Epithelial cell of esophagus (primary cell): ENCODE data around the gene MED23.

Experiments used
- DNase-seq: peaks from one replicate; pipeline ENCODE4 v3.0.0; 2010; ENCODE audit warnings: low read depth
- H3K4me3 ChIP-seq: 2 replicates; pipeline ENCODE4 v1.5.1; 2011; ENCODE audit warnings: mild to moderate bottlenecking, low read length, control low read depth
- TF ChIP-seq, protein P1 (sequence below): IDR thresholded peaks from 2 replicates; pipeline ENCODE4 v1.5.1; 2011; ENCODE audit warnings: low read depth, mild to moderate bottlenecking, low read length, control low read depth, inconsistent platforms; ENCODE audit not compliant: insufficient read depth; ENCODE audit errors: missing control alignments

MED23 gene

GRCh38 chr6:131627724-131628682 is at the start of gene MED23:
Gene MED23, minus strand, starts transcription at chr6:131628242. Its CDS starts 193 bp downstream, at chr6:131628049.
- peak; percentile 98 for DNase-seq
- H3K4me3 ChIP-seq, result peak within 1 kb of the TSS; percentile 82
- TF ChIP-seq, protein P1, sequence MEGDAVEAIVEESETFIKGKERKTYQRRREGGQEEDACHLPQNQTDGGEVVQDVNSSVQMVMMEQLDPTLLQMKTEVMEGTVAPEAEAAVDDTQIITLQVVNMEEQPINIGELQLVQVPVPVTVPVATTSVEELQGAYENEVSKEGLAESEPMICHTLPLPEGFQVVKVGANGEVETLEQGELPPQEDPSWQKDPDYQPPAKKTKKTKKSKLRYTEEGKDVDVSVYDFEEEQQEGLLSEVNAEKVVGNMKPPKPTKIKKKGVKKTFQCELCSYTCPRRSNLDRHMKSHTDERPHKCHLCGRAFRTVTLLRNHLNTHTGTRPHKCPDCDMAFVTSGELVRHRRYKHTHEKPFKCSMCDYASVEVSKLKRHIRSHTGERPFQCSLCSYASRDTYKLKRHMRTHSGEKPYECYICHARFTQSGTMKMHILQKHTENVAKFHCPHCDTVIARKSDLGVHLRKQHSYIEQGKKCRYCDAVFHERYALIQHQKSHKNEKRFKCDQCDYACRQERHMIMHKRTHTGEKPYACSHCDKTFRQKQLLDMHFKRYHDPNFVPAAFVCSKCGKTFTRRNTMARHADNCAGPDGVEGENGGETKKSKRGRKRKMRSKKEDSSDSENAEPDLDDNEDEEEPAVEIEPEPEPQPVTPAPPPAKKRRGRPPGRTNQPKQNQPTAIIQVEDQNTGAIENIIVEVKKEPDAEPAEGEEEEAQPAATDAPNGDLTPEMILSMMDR, result peak; percentile 92

DNA sequence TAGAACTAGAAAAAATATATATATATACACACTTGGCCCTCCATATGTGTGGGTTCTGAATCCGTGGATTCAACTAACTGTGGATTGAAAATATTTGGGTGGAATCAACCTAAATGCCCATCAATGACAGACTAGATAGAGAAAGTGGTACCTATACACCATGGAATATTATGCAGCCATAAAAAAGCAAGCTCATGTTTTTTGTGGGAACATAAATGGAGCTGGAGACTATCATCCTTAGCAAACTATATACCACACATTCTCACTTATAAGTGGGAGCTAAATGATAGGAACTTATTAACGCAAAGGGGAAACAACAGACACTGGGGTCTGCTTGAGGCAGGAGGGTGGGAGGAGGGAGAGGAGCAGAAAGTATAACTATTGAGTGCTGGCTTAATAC is 45.1 kb upstream of the MED23 start:
- no peak for DNase-seq
- H3K4me3 ChIP-seq, result no peak overlapping the region
- TF ChIP-seq, protein P1, result no peak

DNA sequence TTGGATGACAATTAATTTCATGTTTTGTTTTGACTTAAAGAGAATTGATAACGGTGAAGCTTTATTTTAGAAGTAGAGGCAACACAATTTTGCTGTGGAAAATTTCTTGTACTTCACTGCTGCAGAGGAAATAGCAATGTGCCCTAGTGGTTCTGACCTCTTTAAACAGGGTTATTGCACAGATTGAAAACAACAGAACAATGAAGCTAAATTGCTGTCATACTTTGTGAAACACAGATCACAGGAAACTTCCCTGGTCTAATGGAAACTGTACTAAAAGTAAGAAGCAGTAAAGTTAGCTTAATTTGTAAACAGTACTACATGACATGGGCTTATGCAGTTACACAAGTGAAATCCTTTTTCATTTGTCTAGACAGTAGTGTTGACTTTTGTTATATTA is 41.8 kb upstream of the MED23 start:
- TF ChIP-seq, protein P1, result no peak
- no peak overlapping the region for H3K4me3 ChIP-seq
- no peak for DNase-seq

- DNase-seq, result no peak
- no peak overlapping the region for H3K4me3 ChIP-seq
- TF ChIP-seq, protein P1, result no peak
Observed at GRCh38 chr6:131663578-131664165, 35.6 kb upstream of the MED23 start.

DNA sequence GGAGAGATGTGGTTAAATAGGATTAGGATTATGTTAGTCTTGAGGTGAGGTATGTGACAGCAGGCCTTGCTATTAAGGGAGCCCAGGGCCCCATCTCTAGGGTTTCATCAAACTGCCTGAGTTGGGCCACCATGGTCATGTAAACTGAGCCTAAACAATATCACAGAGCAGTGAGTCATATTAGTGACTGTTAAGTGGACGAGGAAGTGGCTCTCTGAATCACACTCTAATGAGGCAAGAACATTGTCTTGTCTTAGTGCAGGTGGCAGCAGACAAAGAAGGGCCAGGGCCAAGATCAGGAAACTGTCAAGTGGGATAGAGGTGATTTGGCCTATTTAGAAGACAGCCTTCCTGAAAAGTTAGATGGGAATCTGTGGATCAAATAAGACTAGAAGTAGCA is 32.2 kb upstream of the MED23 start:
- TF ChIP-seq, protein P1, result no peak
- H3K4me3 ChIP-seq, result no peak overlapping the region
- DNase-seq, result peak; percentile 83

DNA sequence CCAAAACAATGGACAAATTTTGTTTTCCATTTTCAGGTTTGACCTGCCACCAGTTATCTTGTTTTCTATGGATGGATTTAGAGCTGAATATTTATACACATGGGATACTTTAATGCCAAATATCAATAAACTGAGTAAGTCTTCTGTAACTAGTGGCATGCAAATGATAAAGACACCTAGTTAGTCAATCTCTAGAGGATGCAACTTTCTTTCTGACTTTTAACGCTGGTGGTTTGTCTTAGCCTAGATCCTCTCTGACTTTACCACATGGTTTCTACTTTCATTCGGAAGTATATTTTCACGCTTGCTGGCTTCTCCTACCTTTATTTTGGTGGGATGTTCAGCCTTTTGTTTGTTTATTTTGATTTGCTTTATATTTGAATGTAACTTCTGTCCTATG is 30.2 kb upstream of the MED23 start:
- DNase-seq, result no peak
- TF ChIP-seq, protein P1, result no peak
- H3K4me3 ChIP-seq, result no peak overlapping the region

DNA sequence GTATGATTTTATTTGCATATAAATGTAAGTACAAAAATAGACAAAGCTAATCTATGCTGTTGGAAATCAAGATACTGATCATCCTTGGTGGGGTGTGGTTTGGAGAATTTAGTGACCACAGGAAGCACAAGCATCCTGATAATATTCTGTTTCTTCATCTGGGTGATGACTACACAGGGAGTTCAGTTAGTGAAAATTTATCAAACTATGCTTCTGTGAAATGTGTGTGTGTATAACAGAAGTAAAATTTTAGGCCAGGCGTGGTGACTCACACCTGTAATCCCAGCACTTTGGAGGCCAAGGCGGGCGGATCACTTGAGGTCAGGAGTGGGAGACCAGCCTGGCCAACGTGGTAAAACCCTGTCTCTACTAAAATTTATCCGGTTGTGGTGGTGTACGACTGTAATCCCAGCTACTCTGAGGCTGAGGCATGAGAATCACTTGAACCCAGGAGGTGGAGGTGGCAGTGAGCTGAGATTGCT is 29.6 kb upstream of the MED23 start:
- DNase-seq, result peak; percentile 2
- TF ChIP-seq, protein P1, result no peak
- no peak overlapping the region for H3K4me3 ChIP-seq
